ENCODE results near the gene SLC9B1.
"Not testable (repeated sequence)": the region's sequence is repeated elsewhere in the genome, so short reads cannot be mapped to it uniquely, and the experiment has no call there.

Gene SLC9B1

DNA sequence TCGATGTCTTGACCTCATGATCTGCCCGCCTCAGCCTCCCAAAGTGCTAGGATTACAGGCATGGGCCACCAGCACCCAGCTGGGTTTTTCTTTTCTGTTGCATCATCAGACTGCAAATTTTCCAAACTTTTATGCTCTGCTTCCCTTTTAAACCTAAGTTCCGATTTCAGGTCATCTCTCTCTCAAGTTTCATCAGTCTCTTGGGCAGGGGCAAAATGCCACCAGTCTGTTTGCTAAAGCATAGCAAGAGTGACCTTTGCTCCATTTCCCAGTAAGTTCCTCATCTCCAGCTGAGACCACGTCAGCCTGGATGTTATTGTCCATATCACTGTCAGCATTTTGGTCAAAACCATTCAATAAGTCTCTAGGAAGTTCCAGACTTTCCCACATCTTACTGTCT is 141.2 kb downstream of the SLC9B1 start:
- DNase-seq (ENCODE audit: low read depth): not testable (repeated sequence)

DNA sequence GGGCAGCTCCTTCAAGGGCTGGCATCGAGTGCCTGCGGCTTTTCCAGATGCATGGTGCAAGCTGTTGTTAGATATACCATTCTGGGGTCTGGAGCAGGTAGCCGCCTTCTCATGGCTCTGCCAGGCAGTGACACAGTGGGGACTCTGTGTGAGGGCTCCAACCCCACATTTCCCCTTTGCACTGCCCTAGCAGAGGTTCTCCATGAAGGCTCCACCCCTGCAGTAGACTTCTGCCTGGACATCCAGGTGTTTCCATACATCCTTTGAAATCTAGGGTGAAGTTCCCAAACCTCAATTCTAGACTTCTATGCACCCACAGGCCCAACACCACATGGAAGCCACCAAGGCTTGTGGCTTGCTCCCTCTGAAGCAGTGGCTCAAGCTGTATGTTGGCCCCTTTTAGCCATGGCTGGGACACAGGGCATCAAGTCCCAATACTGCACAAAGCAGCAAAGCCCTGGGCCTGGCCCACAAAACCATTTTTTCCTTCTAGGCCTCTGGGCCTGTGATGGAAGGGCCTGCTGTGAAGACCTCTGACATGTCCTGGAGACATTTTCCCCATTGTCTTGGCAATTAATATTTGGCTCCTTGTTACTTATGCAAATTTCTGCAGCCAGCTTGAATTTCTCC is 141.9 kb downstream of the SLC9B1 start:
- DNase-seq (ENCODE audit: low read depth): not testable (repeated sequence)

DNA sequence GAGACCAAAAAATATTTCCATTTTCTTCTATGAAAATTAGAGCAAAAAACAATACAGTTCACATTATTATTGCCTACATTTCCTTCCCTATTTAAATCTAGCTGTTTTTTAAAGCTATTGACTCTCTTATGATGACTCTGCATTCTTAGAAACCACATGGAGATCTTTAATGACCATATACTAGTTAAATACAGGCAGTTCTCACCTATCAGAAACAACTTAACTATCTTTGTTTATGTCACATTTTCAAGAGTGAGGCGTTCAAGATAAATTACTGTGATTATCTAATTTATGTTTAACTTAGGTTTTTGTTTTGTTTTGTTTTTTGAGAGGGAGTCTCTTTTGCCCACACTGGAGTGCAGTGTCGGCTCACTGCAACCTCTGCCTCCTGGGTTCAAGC is 147.7 kb downstream of the SLC9B1 start:
- DNase-seq (ENCODE audit: low read depth): no peak

DNA sequence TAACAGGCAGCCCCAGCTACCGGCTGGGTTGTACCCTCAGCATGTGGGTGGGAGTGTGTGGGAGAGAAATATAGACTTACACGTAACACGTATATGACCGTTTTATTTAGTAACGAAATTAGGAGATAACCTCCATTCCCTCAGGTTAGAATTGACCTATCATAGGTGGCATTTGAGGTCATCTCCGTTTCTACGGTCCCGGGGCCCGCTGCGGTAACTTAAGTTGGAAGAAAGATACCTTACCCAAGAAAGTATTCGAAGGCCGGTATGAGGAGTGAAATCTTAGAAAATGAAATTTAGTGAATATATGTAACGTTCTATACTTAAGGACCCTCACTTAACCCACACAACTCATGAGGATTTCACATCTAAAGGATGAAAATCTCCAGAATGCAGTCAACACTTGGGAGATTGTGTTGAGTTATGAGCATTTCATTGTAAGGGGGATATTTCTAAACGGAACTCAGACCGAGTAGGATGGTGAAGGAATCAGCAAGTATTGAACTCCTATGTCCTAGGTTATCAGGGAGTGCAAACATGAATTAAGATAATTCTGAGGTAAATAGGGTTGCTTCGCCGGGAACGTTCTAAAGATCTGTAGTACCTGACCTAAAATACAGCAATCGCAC is 149.8 kb downstream of the SLC9B1 start:
- no peak for DNase-seq (ENCODE audit: low read depth)

DNA sequence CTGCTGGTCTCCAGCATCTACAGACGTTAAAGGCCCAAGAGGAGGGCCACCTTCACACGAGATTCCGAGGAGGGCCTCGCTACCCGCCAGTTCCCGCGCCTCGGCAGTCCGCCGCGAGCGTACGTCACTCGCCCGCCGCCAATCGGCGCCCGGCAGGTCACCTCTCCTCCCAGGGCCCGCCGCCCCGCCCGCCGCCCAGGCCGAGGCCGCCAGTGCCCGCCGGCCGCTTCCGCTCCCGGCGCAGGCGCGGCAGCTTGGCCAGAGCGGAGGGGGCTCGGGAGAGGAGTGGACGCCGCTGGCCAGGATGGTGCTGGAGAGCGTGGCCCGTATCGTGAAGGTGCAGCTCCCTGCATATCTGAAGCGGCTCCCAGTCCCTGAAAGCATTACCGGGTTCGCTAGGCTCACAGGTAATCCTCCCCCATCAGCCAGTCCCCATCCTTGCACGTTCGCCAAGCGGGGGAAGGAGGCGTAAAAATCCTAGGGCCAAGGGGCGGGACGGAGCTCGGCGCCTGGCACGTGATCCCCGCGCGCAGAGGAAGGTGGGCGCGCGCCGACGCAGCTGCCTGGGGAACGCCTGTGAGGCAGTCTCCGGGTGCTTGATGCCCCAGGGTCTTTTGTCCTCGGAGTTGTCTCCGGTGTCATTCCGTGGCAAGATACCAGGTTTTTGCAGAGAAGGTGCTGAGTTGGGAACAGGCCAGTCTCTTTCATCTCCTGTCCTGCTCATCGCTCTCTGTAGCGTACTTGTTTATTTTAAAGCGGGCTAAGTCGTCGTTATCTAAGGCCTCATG is 150.5 kb downstream of the SLC9B1 start, which contains the start of gene CISD2:
TSS of gene CISD2 (plus strand) at position 212 of the 788 bp plus-strand sequence. CDS start at position 305, 93 bp downstream.
- peak; percentile 84 for DNase-seq (ENCODE audit: low read depth)

DNA sequence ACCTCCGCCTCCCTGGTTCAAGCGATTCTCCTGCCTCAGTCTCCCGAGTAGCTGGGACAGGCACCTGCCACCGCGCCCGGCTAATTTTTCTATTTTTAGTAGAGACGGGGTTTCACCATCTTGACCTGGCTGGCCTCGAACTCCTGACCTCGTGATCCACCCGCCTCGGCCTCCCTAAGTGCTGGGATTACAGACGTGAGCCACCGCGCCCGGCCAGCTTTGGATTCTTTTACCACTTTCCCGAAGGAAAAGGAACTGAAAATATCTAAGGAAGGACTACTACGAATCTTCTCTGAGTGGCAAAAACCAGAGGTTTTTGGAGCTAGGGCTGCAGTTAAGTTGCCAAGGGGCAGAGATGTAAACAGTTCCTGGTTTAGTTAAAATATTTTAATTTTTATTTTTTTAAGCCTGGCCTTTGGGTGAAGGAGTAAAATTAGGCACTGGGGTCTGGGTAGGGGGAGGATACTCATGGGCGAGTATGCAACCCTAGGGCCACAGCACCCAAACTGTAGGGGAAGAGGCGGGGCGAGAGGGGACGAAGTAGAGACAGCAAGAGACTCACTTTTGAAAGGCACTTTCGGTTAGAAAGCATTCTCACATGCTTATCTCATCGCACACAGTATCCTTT is 151.2 kb downstream of the SLC9B1 start:
- no peak for DNase-seq (ENCODE audit: low read depth)

DNA sequence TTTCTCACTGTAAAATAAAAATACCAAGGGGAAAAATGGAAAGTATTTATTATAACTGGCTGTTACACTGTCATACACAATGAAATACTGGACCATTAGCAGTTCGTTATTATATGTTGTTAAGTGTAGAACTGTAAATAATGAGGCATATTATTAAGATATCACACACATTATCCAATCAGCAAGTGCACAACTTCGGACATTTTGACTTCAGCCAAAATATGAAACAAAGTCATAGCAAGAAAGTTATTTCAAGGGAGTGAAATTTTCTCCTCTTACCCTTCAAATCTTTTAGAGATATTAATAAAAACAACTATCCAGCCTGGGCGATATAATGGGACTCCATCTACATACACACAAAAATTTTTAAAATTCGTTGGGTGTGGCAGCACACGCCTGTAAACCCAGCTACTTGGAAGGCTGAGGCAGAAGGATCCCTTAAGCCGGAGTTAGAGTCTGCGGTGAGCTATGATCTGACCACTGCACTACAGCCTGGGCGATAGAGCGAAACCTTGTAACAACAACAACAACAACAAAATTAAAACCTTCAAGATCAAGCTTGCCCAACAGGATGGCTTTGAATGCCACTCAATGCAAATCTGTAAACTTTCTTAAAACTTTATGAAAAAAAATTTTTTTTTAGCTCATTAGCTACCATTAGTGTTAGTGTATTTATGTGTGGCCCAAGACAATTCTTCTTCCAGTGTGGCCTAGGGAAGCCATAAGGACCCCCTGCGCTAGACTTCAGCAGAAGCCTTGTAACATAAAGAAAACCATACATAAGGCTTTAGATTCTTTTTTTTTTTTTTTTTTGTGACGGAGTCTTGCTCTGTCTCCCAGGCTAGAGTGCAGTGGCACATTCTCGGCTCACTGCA is 152.0 kb downstream of the SLC9B1 start:
- no peak for DNase-seq (ENCODE audit: low read depth)

DNA sequence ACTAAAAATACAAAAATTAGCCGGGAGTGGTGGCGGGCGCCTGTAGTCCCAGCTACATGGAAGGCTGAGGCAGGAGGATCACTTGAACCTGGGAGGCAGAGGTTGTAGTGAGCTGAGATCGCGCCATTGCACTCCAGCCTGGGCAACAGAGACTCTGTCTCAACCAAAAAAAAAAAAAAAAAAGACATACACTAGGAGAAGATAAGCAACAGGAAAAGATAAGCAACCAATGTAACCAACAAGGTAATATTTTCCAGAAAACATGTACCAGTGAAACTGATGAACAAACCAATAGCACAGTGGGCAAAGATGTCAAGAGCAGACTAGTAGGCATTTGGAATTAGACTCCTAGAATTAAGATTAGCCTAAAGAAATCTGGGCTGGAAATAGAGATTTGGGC is 154.2 kb downstream of the SLC9B1 start:
- not testable (repeated sequence) for DNase-seq (ENCODE audit: low read depth)

DNA sequence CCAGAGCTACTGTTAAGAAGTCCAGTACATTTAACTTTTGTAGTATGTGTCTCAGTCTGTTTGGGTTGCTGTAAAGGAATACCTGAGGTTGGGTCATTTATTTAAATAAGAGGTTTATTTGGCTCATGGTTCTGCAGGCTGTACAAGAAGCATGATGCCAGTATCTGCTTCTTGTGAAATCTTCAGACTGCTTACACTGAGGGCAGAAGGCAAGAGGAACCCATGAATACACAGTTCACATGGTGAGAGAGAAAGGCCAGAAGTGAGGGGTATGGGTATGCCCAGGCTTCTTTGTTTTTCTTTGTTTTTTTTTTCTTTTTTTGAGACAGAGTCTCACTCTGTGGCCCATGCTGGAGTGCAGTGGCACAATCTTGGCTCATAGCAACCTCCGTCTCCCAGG is 156.8 kb downstream of the SLC9B1 start:
- DNase-seq (ENCODE audit: low read depth): no peak

DNA sequence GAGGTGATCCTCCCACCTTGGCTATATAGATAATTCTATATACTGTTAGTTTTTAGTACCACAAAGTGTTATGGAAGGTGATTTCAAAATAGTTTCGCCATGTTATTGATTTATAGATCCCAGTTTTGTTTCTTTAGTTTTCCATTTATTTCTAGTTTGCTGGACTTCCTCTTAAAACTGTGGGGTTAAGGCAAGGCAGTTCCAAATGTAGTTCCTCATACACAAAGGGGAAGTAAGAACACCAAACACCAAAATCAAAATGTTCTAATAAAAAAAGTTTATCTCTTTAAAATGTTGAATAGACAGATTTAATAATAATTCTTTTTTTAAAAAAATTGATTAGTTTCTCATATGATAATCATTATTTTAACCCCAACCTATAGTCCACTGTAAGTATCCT is 157.5 kb downstream of the SLC9B1 start:
- no peak for DNase-seq (ENCODE audit: low read depth)

DNA sequence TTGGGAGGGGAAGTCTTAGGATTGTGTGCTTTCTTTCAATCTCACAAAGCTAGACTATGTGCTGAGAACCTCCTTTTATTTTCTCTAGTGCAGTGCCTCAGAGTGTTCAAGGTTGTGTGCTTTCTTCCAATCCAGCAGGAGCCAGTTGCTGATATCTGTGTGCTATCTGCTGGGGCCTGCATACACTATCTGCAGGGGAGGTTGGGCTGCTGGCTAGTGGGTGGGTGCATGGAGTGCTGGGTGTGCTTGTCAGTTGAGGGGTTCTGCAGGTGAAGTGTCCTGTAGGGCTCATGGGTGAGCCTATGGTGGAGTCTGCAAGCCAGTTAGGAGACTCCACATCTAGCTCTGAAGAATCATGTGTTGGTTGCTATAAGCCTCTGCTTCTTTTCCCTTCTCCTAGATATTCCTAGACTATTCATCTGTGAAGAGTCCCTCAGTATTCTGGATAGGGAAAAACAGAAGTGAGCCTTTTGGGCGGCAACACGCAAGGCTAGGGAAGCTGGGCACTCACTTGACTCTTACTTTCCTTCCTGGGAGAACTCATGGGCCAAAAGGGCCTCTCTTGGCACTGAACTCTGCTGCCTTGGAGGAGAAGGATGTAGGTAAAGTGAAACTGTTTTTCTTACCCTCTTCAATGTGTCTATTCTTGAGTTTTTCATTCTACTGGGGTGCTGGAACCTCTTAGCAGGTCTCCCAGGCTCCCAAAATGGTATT is 158.7 kb downstream of the SLC9B1 start:
- no peak for DNase-seq (ENCODE audit: low read depth)

DNA sequence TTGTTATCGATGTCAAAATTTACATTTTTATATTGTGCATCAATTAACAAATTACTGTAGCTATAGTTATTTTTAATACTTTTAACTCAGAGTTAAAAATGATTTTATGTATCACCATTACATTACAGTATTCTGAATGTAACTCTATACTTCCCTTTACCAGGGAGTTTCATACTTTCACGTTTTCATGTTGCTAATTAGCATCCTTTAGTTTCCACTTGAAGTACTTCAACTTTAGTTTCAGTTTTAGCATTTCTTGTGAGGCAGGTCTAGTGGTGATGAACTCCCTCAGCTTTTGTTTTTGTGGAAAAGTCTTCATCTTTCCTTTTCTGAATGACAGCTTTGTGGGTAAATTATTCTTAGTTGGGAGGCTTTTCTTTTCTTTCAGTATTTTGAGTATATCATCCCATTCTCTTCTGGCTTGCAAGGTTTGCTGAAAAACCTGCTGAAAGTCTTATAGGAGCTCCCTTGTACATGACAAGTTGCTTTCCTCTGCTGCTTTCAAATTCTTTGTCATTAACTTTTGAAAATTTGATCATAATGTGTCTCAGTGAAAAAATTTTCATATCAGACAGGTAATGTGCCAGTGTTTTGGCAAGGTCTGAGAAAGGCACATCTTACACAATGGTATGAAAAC is 160.6 kb downstream of the SLC9B1 start:
- no peak for DNase-seq (ENCODE audit: low read depth)
